Ovary (tissue), 10 donors: ENCODE measurements around the gene RPS6KA1. TPM values are rescaled to one million over a fixed set of nuclear protein-coding genes. Genes with fewer than 3 reads are reported as not detected.

Experiments used
- DNase-seq, 5 donors: peaks; one replicate each; pipeline ENCODE4 v3.0.0-alpha.2; 2019 to 2020
- H3K27ac ChIP-seq, 2 donors: fragments of 200-600 bp; one replicate each; pipeline versions ENCODE4 v1.5.1 to v1.8.0; 2019 to 2022
- H3K27me3 ChIP-seq: fragments of 200-600 bp; one replicate; pipeline ENCODE4 v1.8.0; 2022
- H3K36me3 ChIP-seq: fragments of 200-600 bp; sonication (generic); one replicate; pipeline ENCODE4 v1.5.1; 2019
- H3K4me1 ChIP-seq: one replicate; pipeline ENCODE4 v1.8.1; 2013; ENCODE audit warnings: mild to moderate bottlenecking, moderate library complexity; ENCODE audit not compliant: insufficient read depth
- H3K4me3 ChIP-seq: fragments of 200-600 bp; sonication (generic); one replicate; pipeline ENCODE4 v1.5.1; 2017
- H3K9me3 ChIP-seq, 2 donors: fragments of 200-600 bp in 1 of 2; sonication (generic) in 1 of 2; one replicate each; pipeline versions ENCODE4 v1.5.1 to v1.8.1; 2013 to 2019; ENCODE audit warnings: mild to moderate bottlenecking in 1 of 2, moderate library complexity in 1 of 2
- EP300 ChIP-seq: sonication (generic); formaldehyde crosslinking; IDR thresholded peaks from one replicate; pipeline ENCODE4 v1.6.1; 2017; ENCODE audit warnings: antibody characterized with exemption
- POLR2A ChIP-seq: fragments of 450-650 bp; IDR thresholded peaks from one replicate; pipeline ENCODE4 v1.6.1; 2017; ENCODE audit warnings: antibody characterized with exemption, mild to moderate bottlenecking, moderate library complexity
- WGBS, 3 donors: extraction: QIAGEN DNeasy Blood & Tissue Kit in 1 of 3; methylation state at CpG; one replicate each; pipeline versions ENCODE4 v1.1.5 to v1.1.7; 2013 to 2017; 5-methylcytosine and 5-hydroxymethylcytosine counted together
- intact Hi-C, 4 donors: fragments of 100-400 bp; cut with DNase I; formaldehyde crosslinking; loops; one replicate each; pipeline versions ENCODE4 v1.11.0 to v1.15.1; 2022 to 2023
- long read RNA-seq, 3 donors: library from polyadenylated mRNA in 2 of 3; unstranded in 2 of 3; transcript quantifications; one replicate each; pipeline ENCODE4 v2.0.0 and lab custom pipeline, GENCODE V29; 2021 to 2026
- polyA plus RNA-seq, 2 donors: library from polyadenylated mRNA; stranded (reverse); fragments of 200-250 nt in 1 of 2; fragments of 350-450 nt in 1 of 2; fragmentation: Illumina TruSeq in 1 of 2; extraction: RNeasy Lipid Tissue Mini Kit (QIAGEN cat#74804) in 1 of 2; gene quantifications; one replicate each; pipeline ENCODE4 v1.2.3, GENCODE V29; 2013 to 2014
- total RNA-seq, 7 donors: library from RNA; depleted of rRNA in 2 of 7; stranded (reverse); fragments of >200 nt in 2 of 7; fragmentation: NEBNext Ultra II Directional in 3 of 7; extraction: Animal tissue kit (Norgen Biotek cat#: 25700) in 3 of 7; gene quantifications; one replicate each; pipeline versions ENCODE4 v1.1.0 to v1.2.4, GENCODE V29; 2016 to 2023
- TF ChIP-seq, protein P1 (sequence below), 3 donors: fragments of 450-650 bp in 2 of 3; fragments of 200-600 bp in 1 of 3; IDR thresholded peaks; one replicate each; pipeline versions ENCODE4 v1.5.1 to v1.8.0; 2016 to 2022; ENCODE audit warnings: antibody characterized with exemption in 3 of 3, mild to moderate bottlenecking in 1 of 3
- donor health status: DM: no; HTN: no; CAD: no; lungs with moderate emphysema.
- donor health status: DM: no; HTN: no; CAD: no.
- donor health status: Bipolar disorder and iron deficiency.
- donor health status: DM: yes; HTN: yes; CAD: no.
- donor health status: DM: no; HTN: no; CAD: no.
- donor health status: DM: yes; HTN: yes; CAD: no.

RPS6KA1 gene
- total RNA-seq (10 to 100 TPM in 1 of 7 donors, 1 to 10 TPM in 6; 3.2 to 18.8 (median 5.2) TPM), polyA plus RNA-seq (10 to 100 TPM in 1 of 2 donors, 1 to 10 TPM in 1; 2.2 to 11.2 TPM)
- long read RNA-seq, donor 1, partial matches to known transcripts: 0 of 4 reads
- long read RNA-seq, donor 1, other reads (novel, unspliced or antisense): 0 of 4 reads
- long read RNA-seq, donor 2, partial matches to known transcripts: 0 of 3 reads
- long read RNA-seq, donor 2, other reads (novel, unspliced or antisense): 0 of 3 reads
- long read RNA-seq, donor 3, transcript RPS6KA1-220 (21 exons, 2,359 nt): major isoform, 11 of 29 reads
- long read RNA-seq, donor 3, transcript RPS6KA1-204 (22 exons, 3,186 nt): minor isoform, 10 of 29 reads
- long read RNA-seq, donor 3, partial matches to known transcripts: 1 of 29 reads
- long read RNA-seq, donor 3, other reads (novel, unspliced or antisense): 7 of 29 reads

DNA sequence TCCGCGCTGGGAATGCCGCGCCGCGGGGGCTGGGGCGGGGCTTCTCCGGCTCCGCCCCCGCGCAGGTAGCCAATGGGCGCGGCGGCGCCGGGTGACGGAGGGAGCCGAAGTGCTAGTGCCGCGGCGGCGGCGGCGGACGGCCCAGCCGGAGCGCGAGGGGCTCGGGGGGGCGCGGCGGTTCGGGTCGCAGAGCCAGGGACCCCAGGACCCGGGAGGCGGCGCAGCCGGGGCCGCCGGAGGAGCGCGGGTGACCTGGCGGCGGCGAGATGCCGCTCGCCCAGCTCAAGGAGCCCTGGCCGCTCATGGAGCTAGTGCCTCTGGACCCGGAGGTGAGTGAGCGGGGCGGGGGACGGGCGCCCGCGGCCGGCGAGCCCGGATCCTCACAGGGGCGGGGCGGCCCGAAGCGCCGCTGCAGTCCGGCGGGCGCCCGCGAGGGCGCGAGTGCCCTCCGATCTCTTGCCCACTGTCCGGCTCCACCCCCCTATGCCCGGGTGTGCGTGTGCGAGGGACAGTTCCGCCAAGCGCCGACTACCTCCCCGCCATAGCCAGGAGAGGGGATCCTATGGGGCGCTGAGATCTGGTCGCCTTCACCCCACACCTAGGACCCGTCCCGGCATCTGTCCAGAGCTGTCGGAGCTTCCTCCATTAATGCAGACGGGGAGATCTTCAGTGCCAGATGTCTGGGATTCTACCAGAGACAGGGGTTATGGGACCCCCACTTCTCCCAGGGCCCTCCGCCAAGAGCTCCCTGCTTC is at the start of gene RPS6KA1:
Gene RPS6KA1, plus strand, starts transcription at position 107 of the 755 bp plus-strand sequence. Its CDS starts 160 bp downstream, at position 267.
- peak; percentile 47 to 78 (median 61) for DNase-seq

DNA sequence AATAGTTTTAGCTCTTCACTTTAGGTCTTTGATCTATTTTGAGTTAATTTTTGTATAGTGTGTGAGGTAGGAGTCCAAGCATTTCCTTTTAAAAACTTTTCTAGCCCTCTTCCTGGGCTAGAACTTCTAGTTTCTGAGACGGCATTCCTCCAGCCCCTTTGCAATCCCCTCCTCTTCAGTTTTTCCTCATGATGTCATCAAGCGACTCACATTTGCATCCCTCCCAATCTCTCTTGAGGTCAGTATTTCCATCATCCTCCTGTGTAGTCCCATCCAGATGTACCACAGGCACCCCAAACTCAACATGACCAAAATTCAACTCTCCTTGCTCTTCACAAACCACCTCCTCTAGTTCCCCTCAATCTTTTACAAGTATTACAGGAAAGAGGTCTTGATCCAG is 46.6 kb upstream of the RPS6KA1 start:
- H3K9me3 ChIP-seq: no peaks in the 10 kb centered on the region
- no peak overlapping the region for H3K27ac ChIP-seq
- no peaks in the 10 kb centered on the region for H3K36me3 ChIP-seq
- no peaks in the 10 kb centered on the region for H3K27me3 ChIP-seq
- WGBS, 3 donors: 65 to 74% (median 67%) methylated on average over 2 of the region's 2 CpGs
- no peak for TF ChIP-seq EP300
- no peak for TF ChIP-seq POLR2A
- no peak for DNase-seq
- no peak overlapping the region for H3K4me3 ChIP-seq
- intact Hi-C loops: no loop called here
- H3K4me1 ChIP-seq: no peaks in the 10 kb centered on the region

More for the DNA sequence above, at the start of gene RPS6KA1:
- no peaks in the 10 kb centered on the region for H3K4me1 ChIP-seq
- no peak within 1 kb of the TSS for H3K27ac ChIP-seq
- H3K36me3 ChIP-seq: no peaks in the 10 kb centered on the region
- H3K27me3 ChIP-seq: no peaks in the 10 kb centered on the region
- WGBS, 3 donors: 1 to 2% (median 1%) methylated on average over 50 to 86 of the region's 86 CpGs
- H3K9me3 ChIP-seq: no peaks in the 10 kb centered on the region
- H3K4me3 ChIP-seq: peak within 1 kb of the TSS; percentile 37
- TF ChIP-seq, protein P1, sequence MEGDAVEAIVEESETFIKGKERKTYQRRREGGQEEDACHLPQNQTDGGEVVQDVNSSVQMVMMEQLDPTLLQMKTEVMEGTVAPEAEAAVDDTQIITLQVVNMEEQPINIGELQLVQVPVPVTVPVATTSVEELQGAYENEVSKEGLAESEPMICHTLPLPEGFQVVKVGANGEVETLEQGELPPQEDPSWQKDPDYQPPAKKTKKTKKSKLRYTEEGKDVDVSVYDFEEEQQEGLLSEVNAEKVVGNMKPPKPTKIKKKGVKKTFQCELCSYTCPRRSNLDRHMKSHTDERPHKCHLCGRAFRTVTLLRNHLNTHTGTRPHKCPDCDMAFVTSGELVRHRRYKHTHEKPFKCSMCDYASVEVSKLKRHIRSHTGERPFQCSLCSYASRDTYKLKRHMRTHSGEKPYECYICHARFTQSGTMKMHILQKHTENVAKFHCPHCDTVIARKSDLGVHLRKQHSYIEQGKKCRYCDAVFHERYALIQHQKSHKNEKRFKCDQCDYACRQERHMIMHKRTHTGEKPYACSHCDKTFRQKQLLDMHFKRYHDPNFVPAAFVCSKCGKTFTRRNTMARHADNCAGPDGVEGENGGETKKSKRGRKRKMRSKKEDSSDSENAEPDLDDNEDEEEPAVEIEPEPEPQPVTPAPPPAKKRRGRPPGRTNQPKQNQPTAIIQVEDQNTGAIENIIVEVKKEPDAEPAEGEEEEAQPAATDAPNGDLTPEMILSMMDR (IDR thresholded peaks at IDR 0.05): no peak
- TF ChIP-seq POLR2A (no peak), EP300 (no peak)
- intact Hi-C loops: no loop called here

DNA sequence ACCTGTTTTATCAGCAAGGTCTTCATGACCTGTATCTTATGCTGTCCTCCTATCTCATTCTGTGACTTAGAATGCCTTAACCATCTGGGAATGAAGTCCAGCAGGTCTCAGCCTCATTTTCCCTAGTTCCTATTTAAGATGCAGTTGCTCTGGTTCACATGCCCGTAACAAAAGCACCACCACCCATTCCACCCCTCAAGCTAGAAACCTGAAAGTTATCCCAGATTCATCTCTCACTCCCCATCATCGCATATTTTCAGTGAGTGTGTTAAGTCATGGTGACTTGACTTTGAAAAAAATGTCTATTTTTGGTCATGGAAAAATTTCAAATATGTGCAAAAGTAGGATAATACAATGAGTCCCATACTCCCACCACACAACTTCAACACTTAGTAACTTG is 45.6 kb upstream of the RPS6KA1 start:
- Histone ChIP-seq H3K4me3 (no peak overlapping the region), H3K27ac (no peak overlapping the region), H3K36me3 (no peaks in the 10 kb centered on the region), H3K4me1 (no peaks in the 10 kb centered on the region), H3K9me3 (no peaks in the 10 kb centered on the region), H3K27me3 (no peaks in the 10 kb centered on the region)
- intact Hi-C loops: no loop called here
- 28 to 38% (median 28%) methylated on average over 2 of the region's 2 CpGs for WGBS, 3 donors
- no peak for DNase-seq
- no peak for TF ChIP-seq POLR2A
- TF ChIP-seq EP300: no peak
- TF ChIP-seq, protein P1 (IDR thresholded peaks at IDR 0.05): no peak

DNA sequence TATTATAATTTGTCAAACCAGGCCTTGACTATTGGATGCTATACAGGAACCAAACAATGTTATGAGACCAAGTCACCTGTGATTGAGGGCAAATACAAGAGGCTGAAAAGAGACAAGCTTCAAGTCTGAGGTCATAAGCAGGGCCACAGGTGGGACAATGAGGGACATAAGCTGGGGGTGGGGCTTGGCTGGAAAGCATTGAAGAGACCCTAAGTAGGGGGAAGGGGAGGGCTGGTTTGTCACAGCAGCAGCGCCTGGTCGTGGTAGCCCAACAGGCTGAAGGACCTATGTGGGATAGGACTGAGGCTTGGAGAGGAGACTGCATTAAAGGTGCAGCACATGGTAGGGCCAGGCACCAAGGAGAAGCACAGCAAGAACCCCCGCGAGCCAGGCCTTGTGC is 39.4 kb upstream of the RPS6KA1 start:
- intact Hi-C loops: no loop called here
- TF ChIP-seq, protein P1 (IDR thresholded peaks at IDR 0.05): no peak
- TF ChIP-seq POLR2A (no peak), EP300 (no peak)
- WGBS, 3 donors: 81 to 89% (median 84%) methylated on average over 4 of the region's 4 CpGs
- no peaks in the 10 kb centered on the region for H3K36me3 ChIP-seq
- H3K4me3 ChIP-seq: no peak overlapping the region
- no peak overlapping the region for H3K27ac ChIP-seq
- no peak for DNase-seq
- H3K9me3 ChIP-seq: no peaks in the 10 kb centered on the region
- H3K4me1 ChIP-seq: no peaks in the 10 kb centered on the region
- H3K27me3 ChIP-seq: no peaks in the 10 kb centered on the region
